ENCODE results near the gene RTN1. TPM values are rescaled to one million over a fixed set of nuclear protein-coding genes. Genes with fewer than 3 reads are reported as not detected.
A peak's percentile ranks its signal among the peaks of the same experiment; 100 is the strongest.

Gene RTN1
- total RNA-seq, 1 donor from 2014 or later: 518 TPM

DNA sequence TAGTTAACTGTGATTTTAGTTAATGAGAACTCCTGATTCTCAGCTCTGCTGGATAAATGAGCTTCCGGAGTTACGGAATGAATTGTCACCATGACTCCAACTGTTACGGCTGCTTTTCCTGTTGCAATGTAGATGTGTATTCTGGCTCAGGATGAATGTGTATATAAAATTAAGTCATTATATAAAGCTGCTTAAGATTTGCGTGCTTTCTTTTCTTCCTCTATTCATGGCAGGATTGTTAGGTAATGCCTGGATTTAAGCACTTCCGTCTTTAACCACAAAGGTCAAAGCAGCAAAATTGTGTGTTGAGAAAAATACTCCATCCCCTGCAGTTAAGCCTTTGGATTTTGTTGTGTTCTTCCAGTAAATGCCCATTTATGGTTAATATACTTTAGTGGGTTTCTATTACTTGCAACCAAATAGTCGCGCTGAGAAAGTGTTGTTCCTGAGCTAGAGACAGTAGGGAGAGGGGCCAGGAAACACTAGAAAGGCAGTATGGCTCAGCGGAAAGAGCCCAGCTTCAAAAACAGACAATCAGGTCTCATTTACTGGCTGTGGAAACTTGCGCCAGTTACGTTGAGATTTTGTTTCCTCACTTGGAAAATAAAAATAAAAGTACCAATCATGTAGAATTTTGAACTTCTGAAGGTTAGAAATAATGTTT is 284.6 kb downstream of the RTN1 start:
- Mint-ChIP-seq H3K36me3 (ENCODE audit: unreplicated experiment) (no peaks in the 10 kb centered on the region), H3K4me1 (ENCODE audit: low read depth, unreplicated experiment) (no peaks in the 10 kb centered on the region), H3K27me3 (ENCODE audit: unreplicated experiment) (no peaks in the 10 kb centered on the region), H3K27ac (ENCODE audit: unreplicated experiment) (no peak overlapping the region), H3K9me3 (ENCODE audit: unreplicated experiment) (peaks cover 2% of the 10 kb centered on the region), H3K4me3 (ENCODE audit: unreplicated experiment) (no peak overlapping the region)
- DNase-seq: no peak
- TF ChIP-seq CTCF (IDR thresholded peaks at IDR 0.05; ENCODE audit: partially characterized antibody, unreplicated experiment): no peak

DNA sequence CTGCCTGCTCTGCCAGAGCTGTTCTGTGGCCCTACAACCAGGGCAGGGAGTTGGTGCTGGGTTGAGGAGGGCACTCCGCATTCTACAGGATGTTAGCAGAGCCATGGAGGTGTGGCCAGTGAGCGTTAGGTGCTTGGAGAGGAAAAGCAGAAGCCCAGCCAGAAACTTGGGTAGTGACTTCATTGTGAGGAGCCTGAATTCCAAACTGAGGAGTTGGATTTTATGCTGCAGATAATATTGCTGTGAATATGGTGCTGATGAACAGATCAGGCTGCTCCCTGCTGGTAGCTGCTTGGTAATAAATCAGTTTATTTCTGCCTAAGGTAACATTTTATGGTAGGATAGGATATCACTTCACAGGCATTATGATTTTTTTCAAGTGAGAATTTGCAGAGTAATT is 286.8 kb downstream of the RTN1 start:
- no peak overlapping the region for H3K4me3 Mint-ChIP-seq (ENCODE audit: unreplicated experiment)
- H3K27ac Mint-ChIP-seq (ENCODE audit: unreplicated experiment): no peak overlapping the region
- TF ChIP-seq CTCF (IDR thresholded peaks at IDR 0.05; ENCODE audit: partially characterized antibody, unreplicated experiment): no peak
- H3K9me3 Mint-ChIP-seq (ENCODE audit: unreplicated experiment): peaks cover 2% of the 10 kb centered on the region
- H3K4me1 Mint-ChIP-seq (ENCODE audit: low read depth, unreplicated experiment): no peaks in the 10 kb centered on the region
- H3K36me3 Mint-ChIP-seq (ENCODE audit: unreplicated experiment): no peaks in the 10 kb centered on the region
- DNase-seq: no peak
- no peaks in the 10 kb centered on the region for H3K27me3 Mint-ChIP-seq (ENCODE audit: unreplicated experiment)

DNA sequence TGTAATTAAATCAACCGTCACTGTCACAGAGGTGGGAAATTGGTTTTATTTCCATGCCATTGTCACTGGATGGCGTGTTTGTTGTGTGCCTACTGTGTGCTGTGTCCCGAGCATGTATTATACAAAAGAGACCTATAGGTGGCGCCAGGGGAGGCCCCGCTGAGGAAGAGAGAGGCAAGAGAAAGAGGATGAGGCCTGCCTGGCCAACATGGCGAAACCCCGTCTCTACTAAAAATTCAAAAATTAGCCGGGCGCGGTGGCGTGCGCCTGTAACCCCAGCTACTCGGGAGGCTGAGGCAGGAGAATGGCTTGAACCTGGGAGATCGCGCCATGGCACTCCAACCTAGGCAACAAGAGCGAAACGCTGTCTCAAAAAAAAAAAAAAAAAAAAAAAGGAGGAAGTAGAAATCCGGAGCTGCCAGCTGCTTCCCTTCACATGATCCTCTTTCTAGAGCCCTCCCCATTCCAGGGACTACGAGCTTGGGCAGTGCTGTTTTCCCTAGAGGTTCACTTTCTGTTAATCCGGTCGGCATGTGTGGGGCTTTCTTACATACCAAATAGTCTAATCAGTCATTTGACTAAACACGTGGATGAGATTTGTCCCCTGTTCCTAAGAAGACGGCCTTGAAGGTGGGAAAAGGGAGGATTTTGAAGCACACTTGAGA is 287.6 kb downstream of the RTN1 start:
- H3K27me3 Mint-ChIP-seq (ENCODE audit: unreplicated experiment): no peaks in the 10 kb centered on the region
- no peak overlapping the region for H3K4me3 Mint-ChIP-seq (ENCODE audit: unreplicated experiment)
- peaks cover 2% of the 10 kb centered on the region for H3K9me3 Mint-ChIP-seq (ENCODE audit: unreplicated experiment)
- no peaks in the 10 kb centered on the region for H3K4me1 Mint-ChIP-seq (ENCODE audit: low read depth, unreplicated experiment)
- H3K27ac Mint-ChIP-seq (ENCODE audit: unreplicated experiment): no peak overlapping the region
- peak; percentile 22 for TF ChIP-seq CTCF (IDR thresholded peaks at IDR 0.05; ENCODE audit: partially characterized antibody, unreplicated experiment)
- H3K36me3 Mint-ChIP-seq (ENCODE audit: unreplicated experiment): no peaks in the 10 kb centered on the region
- no peak for DNase-seq

DNA sequence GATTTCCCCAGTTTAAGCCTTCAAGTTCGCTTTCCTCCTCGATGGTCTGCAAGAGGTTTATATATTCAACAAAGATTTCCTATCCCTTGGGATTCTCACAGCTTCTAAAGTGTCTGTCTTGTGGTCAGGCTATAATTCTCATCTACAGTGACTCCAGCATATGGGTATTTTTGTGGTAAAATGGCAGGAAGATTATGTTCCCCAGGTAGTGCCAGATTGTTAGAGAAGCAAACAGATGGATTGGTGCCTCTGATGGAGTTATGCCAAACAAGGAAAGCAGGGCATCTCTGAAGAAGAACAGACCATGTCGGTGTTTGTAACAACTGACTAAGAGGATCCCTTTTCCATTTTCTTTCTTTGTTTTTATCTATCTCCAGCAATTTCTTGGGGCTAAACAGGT is 288.4 kb downstream of the RTN1 start:
- Mint-ChIP-seq H3K27me3 (ENCODE audit: unreplicated experiment) (no peaks in the 10 kb centered on the region), H3K4me1 (ENCODE audit: low read depth, unreplicated experiment) (no peaks in the 10 kb centered on the region), H3K4me3 (ENCODE audit: unreplicated experiment) (no peak overlapping the region), H3K27ac (ENCODE audit: unreplicated experiment) (no peak overlapping the region), H3K9me3 (ENCODE audit: unreplicated experiment) (peaks cover 2% of the 10 kb centered on the region), H3K36me3 (ENCODE audit: unreplicated experiment) (no peaks in the 10 kb centered on the region)
- no peak for TF ChIP-seq CTCF (IDR thresholded peaks at IDR 0.05; ENCODE audit: partially characterized antibody, unreplicated experiment)
- DNase-seq: no peak

DNA sequence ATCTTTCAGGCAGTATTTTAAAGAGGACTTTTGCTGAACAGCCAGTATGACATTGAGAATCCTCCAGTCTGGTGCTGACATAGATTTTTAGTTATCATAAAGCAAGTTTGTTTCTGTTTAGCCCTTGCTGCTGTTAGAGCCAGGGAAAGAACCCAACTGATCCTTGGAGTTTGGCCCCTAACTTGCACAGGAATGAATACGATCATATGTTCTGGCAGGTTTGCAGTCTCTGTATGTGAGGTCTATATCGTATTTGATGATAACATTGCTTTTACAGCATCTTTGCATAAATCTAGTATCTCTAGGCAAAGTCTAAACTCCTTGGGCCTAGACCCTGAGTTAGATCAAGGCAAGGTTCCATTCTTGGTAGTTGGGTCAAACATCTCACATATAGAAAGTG is 289.7 kb downstream of the RTN1 start:
- H3K4me1 Mint-ChIP-seq (ENCODE audit: low read depth, unreplicated experiment): no peaks in the 10 kb centered on the region
- TF ChIP-seq CTCF (IDR thresholded peaks at IDR 0.05; ENCODE audit: partially characterized antibody, unreplicated experiment): no peak
- H3K36me3 Mint-ChIP-seq (ENCODE audit: unreplicated experiment): no peaks in the 10 kb centered on the region

More for the DNA sequence above, 289.7 kb downstream of the RTN1 start:
- DNase-seq: no peak
- Mint-ChIP-seq H3K9me3 (ENCODE audit: unreplicated experiment) (peaks cover 2% of the 10 kb centered on the region), H3K27ac (ENCODE audit: unreplicated experiment) (no peak overlapping the region), H3K4me3 (ENCODE audit: unreplicated experiment) (no peak overlapping the region), H3K27me3 (ENCODE audit: unreplicated experiment) (no peaks in the 10 kb centered on the region)

Data from glutamatergic neuron (in vitro differentiated cells).